HEK293 (cell line): ENCODE data around the gene CACNA2D3.

Source experiments
- CTCF ChIA-PET: fragments of 350-600 bp; formaldehyde crosslinking; extraction: SDS; loops from one replicate; lab custom pipeline; 2021; ENCODE audit warnings: antibody characterized with exemption; lab: Yijun Ruan, JAX
- POLR2A ChIA-PET: fragments of 300-600 bp; formaldehyde crosslinking; extraction: SDS; loops from one replicate; lab custom pipeline; 2020; ENCODE audit warnings: antibody characterized with exemption, inconsistent platforms; lab: Yijun Ruan, JAX
- H3K27ac ChIP-seq: fragments of 200-500 bp; sonication (Bioruptor generic); 2 replicates; pipeline ENCODE4 v1.5.1; 2014; ENCODE audit warnings: low read depth, low read length, control low read depth, inconsistent platforms; ENCODE audit errors: extremely low read depth
- H3K36me3 ChIP-seq, 2 experiments: fragments of 200-500 bp in 1 of 2; sonication (Bioruptor generic) in 1 of 2; 1 replicate in 1 of 2; 2 replicates in 1 of 2; pipeline ENCODE4 v1.5.1; 2014 to 2017; ENCODE audit warnings: inconsistent platforms in 2 of 2, low read length in 2 of 2; ENCODE audit not compliant: control insufficient read depth in 2 of 2, insufficient read depth in 1 of 2
- H3K4me1 ChIP-seq: fragments of 200-500 bp; sonication (Bioruptor generic); 2 replicates; pipeline ENCODE4 v1.5.1; 2014; ENCODE audit warnings: mild to moderate bottlenecking, low read length, inconsistent platforms; ENCODE audit not compliant: control insufficient read depth, insufficient read depth
- H3K4me3 ChIP-seq: 2 replicates; pipeline ENCODE4 v1.5.1; 2011; ENCODE audit warnings: low read depth, mild to moderate bottlenecking, control low read depth, low read length, moderate library complexity
- H3K9me3 ChIP-seq: fragments of 200-500 bp; sonication (Bioruptor generic); 2 replicates; pipeline ENCODE4 v1.5.1; 2014; ENCODE audit warnings: low read depth, low read length, inconsistent platforms; ENCODE audit not compliant: control insufficient read depth, insufficient read depth
- GLIS1 ChIP-seq: fragments of 450-650 bp; formaldehyde crosslinking; IDR thresholded peaks from 2 replicates; pipeline ENCODE4 v1.5.1; 2016; ENCODE audit warnings: missing biosample characterization, missing genetic modification characterization
- HOXD13 ChIP-seq: sonication (generic); formaldehyde crosslinking; IDR thresholded peaks from 2 replicates; pipeline ENCODE4 v1.8.0; 2022; ENCODE audit warnings: missing genetic modification reagents, borderline replicate concordance
- KLF7 ChIP-seq: fragments of 450-650 bp; formaldehyde crosslinking; IDR thresholded peaks from 2 replicates; pipeline ENCODE4 v1.5.1; 2016; ENCODE audit warnings: missing biosample characterization, missing genetic modification characterization, borderline replicate concordance
- WT1 ChIP-seq: fragments of 450-650 bp; formaldehyde crosslinking; IDR thresholded peaks from 2 replicates; pipeline ENCODE4 v1.5.1; 2016; ENCODE audit warnings: missing biosample characterization, missing genetic modification characterization
- YY1 ChIP-seq: fragments of 450-650 bp; formaldehyde crosslinking; IDR thresholded peaks from 2 replicates; pipeline ENCODE4 v1.5.1; 2018; ENCODE audit warnings: missing biosample characterization, missing genetic modification characterization
- ZBTB1 ChIP-seq: fragments of 450-650 bp; formaldehyde crosslinking; IDR thresholded peaks from 2 replicates; pipeline ENCODE4 v1.5.1; 2016; ENCODE audit warnings: missing biosample characterization, missing genetic modification characterization
- ZBTB21 ChIP-seq: fragments of 450-650 bp; formaldehyde crosslinking; IDR thresholded peaks from 2 replicates; pipeline ENCODE4 v1.5.1; 2017; ENCODE audit warnings: missing biosample characterization, missing genetic modification characterization
- ZNF146 ChIP-seq: fragments of 450-650 bp; formaldehyde crosslinking; IDR thresholded peaks from 2 replicates; pipeline ENCODE4 v1.5.1; 2016; ENCODE audit warnings: missing biosample characterization, missing genetic modification characterization
- ZNF174 ChIP-seq: fragments of 450-650 bp; formaldehyde crosslinking; IDR thresholded peaks from 2 replicates; pipeline ENCODE4 v1.5.0; 2017; ENCODE audit warnings: missing biosample characterization, mild to moderate bottlenecking, missing genetic modification characterization
- ZNF175 ChIP-seq: fragments of 450-650 bp; formaldehyde crosslinking; IDR thresholded peaks from 2 replicates; pipeline ENCODE4 v1.5.1; 2016; ENCODE audit warnings: missing biosample characterization, missing genetic modification characterization
- ZNF184 ChIP-seq: fragments of 450-650 bp; IDR thresholded peaks from 2 replicates; pipeline ENCODE4 v1.5.1; 2018; ENCODE audit warnings: missing biosample characterization, mild to moderate bottlenecking, missing genetic modification characterization
- ZNF223 ChIP-seq: fragments of 450-650 bp; formaldehyde crosslinking; IDR thresholded peaks from 2 replicates; pipeline ENCODE4 v1.5.1; 2016; ENCODE audit warnings: missing biosample characterization, missing genetic modification characterization
- ZNF324 ChIP-seq: fragments of 450-650 bp; formaldehyde crosslinking; IDR thresholded peaks from 2 replicates; pipeline ENCODE4 v1.5.1; 2016; ENCODE audit warnings: missing biosample characterization, missing genetic modification characterization
- ZNF350 ChIP-seq: fragments of 450-650 bp; formaldehyde crosslinking; IDR thresholded peaks from 2 replicates; pipeline ENCODE4 v1.5.0; 2017; ENCODE audit warnings: missing biosample characterization, mild to moderate bottlenecking, missing genetic modification characterization
- ZNF521 ChIP-seq: fragments of 450-650 bp; formaldehyde crosslinking; IDR thresholded peaks from 2 replicates; pipeline ENCODE4 v1.5.1; 2017; ENCODE audit warnings: missing biosample characterization, mild to moderate bottlenecking, missing genetic modification characterization
- ZNF747 ChIP-seq: fragments of 450-650 bp; formaldehyde crosslinking; IDR thresholded peaks from 2 replicates; pipeline ENCODE4 v1.5.1; 2016; ENCODE audit warnings: missing biosample characterization, missing genetic modification characterization
- ZNF837 ChIP-seq: fragments of 450-650 bp; formaldehyde crosslinking; IDR thresholded peaks from 2 replicates; pipeline ENCODE4 v1.5.1; 2016; ENCODE audit warnings: missing biosample characterization, missing genetic modification characterization
- ZSCAN16 ChIP-seq: fragments of 450-650 bp; formaldehyde crosslinking; IDR thresholded peaks from 2 replicates; pipeline ENCODE4 v1.5.1; 2016; ENCODE audit warnings: missing biosample characterization, missing genetic modification characterization
- ZXDB ChIP-seq: fragments of 450-650 bp; formaldehyde crosslinking; IDR thresholded peaks from 2 replicates; pipeline ENCODE4 v1.5.1; 2016; ENCODE audit warnings: missing biosample characterization, missing genetic modification characterization
- TF ChIP-seq, protein P1 (sequence below): fragments of 450-650 bp; formaldehyde crosslinking; IDR thresholded peaks from 2 replicates; pipeline ENCODE4 v1.5.1; 2016; ENCODE audit warnings: missing biosample characterization, missing genetic modification characterization
- TF ChIP-seq, protein P2 (sequence below): fragments of 450-650 bp; formaldehyde crosslinking; IDR thresholded peaks from 2 replicates; pipeline ENCODE4 v1.5.1; 2016; ENCODE audit warnings: missing biosample characterization, missing genetic modification characterization
- TF ChIP-seq, protein P3 (sequence below): fragments of 450-650 bp; formaldehyde crosslinking; IDR thresholded peaks from 2 replicates; pipeline ENCODE4 v1.5.1; 2016; ENCODE audit warnings: missing biosample characterization, missing genetic modification characterization, borderline replicate concordance
- TF ChIP-seq, protein P4 (sequence below): sonication (generic); formaldehyde crosslinking; IDR thresholded peaks from 2 replicates; pipeline ENCODE4 v1.8.1; 2022; ENCODE audit warnings: mild to moderate bottlenecking, moderate library complexity, missing genetic modification reagents

Gene CACNA2D3

DNA sequence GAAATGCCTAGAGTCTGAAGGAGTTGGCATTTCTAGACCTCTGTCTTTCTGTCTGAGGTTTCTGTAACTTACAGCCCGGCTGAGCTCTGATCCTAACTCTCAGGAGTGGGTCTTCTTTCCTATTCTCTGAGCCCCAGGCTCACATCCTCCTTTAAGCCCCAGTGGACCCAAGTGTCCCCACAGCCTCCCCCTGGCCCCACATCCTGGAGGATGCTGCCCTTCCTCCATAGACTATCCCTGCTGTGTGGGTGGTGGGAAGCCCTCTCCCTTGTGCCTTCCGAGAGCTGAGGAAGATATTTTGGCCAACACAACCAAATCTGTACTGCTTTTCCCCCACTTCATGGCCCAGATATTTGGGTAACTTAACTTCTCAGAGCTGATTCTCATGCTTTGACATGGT, 654.2 kb downstream of the CACNA2D3 start:
- no peaks in the 10 kb centered on the region for H3K36me3 ChIP-seq
- no peaks in the 10 kb centered on the region for H3K4me1 ChIP-seq
- no peak overlapping the region for H3K27ac ChIP-seq
- no peak overlapping the region for H3K4me3 ChIP-seq
- H3K9me3 ChIP-seq = no peaks in the 10 kb centered on the region
- POLR2A ChIA-PET = no interaction called here
- CTCF ChIA-PET = no interaction called here
- TF ChIP-seq ZNF184 (tag by site-specific recombination) = no peak
- no peak for TF ChIP-seq ZBTB21 (tag by site-specific recombination)
- TF ChIP-seq YY1 (tag by site-specific recombination) = no peak
- no peak for TF ChIP-seq ZNF175
- TF ChIP-seq KLF7 (tag by site-specific recombination) = no peak
- no peak for TF ChIP-seq ZBTB1 (tag by site-specific recombination)
- TF ChIP-seq, protein P1, sequence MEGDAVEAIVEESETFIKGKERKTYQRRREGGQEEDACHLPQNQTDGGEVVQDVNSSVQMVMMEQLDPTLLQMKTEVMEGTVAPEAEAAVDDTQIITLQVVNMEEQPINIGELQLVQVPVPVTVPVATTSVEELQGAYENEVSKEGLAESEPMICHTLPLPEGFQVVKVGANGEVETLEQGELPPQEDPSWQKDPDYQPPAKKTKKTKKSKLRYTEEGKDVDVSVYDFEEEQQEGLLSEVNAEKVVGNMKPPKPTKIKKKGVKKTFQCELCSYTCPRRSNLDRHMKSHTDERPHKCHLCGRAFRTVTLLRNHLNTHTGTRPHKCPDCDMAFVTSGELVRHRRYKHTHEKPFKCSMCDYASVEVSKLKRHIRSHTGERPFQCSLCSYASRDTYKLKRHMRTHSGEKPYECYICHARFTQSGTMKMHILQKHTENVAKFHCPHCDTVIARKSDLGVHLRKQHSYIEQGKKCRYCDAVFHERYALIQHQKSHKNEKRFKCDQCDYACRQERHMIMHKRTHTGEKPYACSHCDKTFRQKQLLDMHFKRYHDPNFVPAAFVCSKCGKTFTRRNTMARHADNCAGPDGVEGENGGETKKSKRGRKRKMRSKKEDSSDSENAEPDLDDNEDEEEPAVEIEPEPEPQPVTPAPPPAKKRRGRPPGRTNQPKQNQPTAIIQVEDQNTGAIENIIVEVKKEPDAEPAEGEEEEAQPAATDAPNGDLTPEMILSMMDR (tag by site-specific recombination) = no peak
- no peak for TF ChIP-seq ZXDB
- no peak for TF ChIP-seq ZNF747
- TF ChIP-seq GLIS1 (tag by site-specific recombination) = no peak
- TF ChIP-seq ZNF174 = no peak
- TF ChIP-seq ZNF837 (tag by site-specific recombination) = no peak
- TF ChIP-seq ZNF223 (tag by site-specific recombination) = no peak
- TF ChIP-seq, protein P2, sequence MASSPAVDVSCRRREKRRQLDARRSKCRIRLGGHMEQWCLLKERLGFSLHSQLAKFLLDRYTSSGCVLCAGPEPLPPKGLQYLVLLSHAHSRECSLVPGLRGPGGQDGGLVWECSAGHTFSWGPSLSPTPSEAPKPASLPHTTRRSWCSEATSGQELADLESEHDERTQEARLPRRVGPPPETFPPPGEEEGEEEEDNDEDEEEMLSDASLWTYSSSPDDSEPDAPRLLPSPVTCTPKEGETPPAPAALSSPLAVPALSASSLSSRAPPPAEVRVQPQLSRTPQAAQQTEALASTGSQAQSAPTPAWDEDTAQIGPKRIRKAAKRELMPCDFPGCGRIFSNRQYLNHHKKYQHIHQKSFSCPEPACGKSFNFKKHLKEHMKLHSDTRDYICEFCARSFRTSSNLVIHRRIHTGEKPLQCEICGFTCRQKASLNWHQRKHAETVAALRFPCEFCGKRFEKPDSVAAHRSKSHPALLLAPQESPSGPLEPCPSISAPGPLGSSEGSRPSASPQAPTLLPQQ (tag by site-specific recombination) = no peak
- TF ChIP-seq, protein P3, sequence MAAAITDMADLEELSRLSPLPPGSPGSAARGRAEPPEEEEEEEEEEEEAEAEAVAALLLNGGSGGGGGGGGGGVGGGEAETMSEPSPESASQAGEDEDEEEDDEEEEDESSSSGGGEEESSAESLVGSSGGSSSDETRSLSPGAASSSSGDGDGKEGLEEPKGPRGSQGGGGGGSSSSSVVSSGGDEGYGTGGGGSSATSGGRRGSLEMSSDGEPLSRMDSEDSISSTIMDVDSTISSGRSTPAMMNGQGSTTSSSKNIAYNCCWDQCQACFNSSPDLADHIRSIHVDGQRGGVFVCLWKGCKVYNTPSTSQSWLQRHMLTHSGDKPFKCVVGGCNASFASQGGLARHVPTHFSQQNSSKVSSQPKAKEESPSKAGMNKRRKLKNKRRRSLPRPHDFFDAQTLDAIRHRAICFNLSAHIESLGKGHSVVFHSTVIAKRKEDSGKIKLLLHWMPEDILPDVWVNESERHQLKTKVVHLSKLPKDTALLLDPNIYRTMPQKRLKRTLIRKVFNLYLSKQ (tag by site-specific recombination) = no peak
- TF ChIP-seq, protein P4, sequence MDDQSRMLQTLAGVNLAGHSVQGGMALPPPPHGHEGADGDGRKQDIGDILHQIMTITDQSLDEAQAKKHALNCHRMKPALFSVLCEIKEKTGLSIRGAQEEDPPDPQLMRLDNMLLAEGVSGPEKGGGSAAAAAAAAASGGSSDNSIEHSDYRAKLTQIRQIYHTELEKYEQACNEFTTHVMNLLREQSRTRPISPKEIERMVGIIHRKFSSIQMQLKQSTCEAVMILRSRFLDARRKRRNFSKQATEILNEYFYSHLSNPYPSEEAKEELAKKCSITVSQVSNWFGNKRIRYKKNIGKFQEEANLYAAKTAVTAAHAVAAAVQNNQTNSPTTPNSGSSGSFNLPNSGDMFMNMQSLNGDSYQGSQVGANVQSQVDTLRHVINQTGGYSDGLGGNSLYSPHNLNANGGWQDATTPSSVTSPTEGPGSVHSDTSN (CRISPR knock-in tag) = no peak
- TF ChIP-seq ZNF146 (tag by site-specific recombination) = no peak
- TF ChIP-seq WT1 (tag by site-specific recombination) = no peak

DNA sequence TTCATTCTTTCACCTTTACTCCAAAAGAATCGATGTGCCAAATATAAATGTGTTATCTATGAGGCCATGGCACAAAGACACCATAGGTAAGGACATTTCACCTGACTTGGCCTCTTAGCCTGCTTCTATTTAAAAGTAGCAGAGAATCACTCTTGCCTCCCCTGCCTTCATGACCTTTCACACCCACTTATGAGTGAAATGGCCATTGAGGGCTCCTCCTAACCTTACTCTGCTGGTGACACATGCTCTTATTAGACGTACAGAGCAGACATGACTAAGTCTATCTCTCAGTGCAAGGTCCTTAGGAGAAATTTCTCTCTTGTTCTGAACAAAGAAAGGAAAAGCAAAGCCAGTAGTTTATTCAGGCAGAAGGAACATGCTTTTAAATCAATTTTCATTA, 654.8 kb downstream of the CACNA2D3 start:
- CTCF ChIA-PET = no interaction called here

More for the DNA sequence above, 654.8 kb downstream of the CACNA2D3 start:
- TF ChIP-seq HOXD13 (no peak), ZNF350 (no peak), ZNF324 (tag by site-specific recombination) (no peak), ZSCAN16 (tag by site-specific recombination) (no peak), ZNF521 (tag by site-specific recombination) (no peak)
- no peaks in the 10 kb centered on the region for H3K9me3 ChIP-seq
- H3K4me3 ChIP-seq = no peak overlapping the region
- no peaks in the 10 kb centered on the region for H3K4me1 ChIP-seq
- POLR2A ChIA-PET = no interaction called here
- no peak overlapping the region for H3K27ac ChIP-seq
- no peaks in the 10 kb centered on the region for H3K36me3 ChIP-seq
